OCI-LY1 (cell line): ENCODE results near the gene CADM4.

Experiments used
- H2AFZ ChIP-seq: fragments of 200-600 bp; sonication (generic), shearing (Covaris generic); 2 replicates; pipeline ENCODE4 v1.6.0; 2014; ENCODE audit warnings: antibody characterized with exemption, mild to moderate bottlenecking, low read length
- H3F3A ChIP-seq: fragments of 200-600 bp; sonication (generic), shearing (Covaris generic); 2 replicates; pipeline ENCODE4 v1.6.0; 2014; ENCODE audit warnings: mild to moderate bottlenecking, antibody characterized with exemption, low read length, moderate library complexity; ENCODE audit not compliant: insufficient read depth
- H3K27ac ChIP-seq: fragments of 200-600 bp; sonication (generic); 2 replicates; pipeline ENCODE4 v1.5.1; 2014; ENCODE audit warnings: low read length, mixed run types, mild to moderate bottlenecking, low read depth; ENCODE audit not compliant: poor library complexity, severe bottlenecking
- H3K27me3 ChIP-seq: fragments of 200-600 bp; sonication (generic); 2 replicates; pipeline ENCODE4 v1.6.0; 2014; ENCODE audit warnings: antibody characterized with exemption, mild to moderate bottlenecking, low read length, moderate library complexity; ENCODE audit not compliant: insufficient read depth
- H3K36me3 ChIP-seq: fragments of 200-600 bp; sonication (generic); 2 replicates; pipeline ENCODE4 v1.6.1; 2014; ENCODE audit warnings: mild to moderate bottlenecking, antibody characterized with exemption, low read length, moderate library complexity, mixed read lengths; ENCODE audit not compliant: insufficient read depth
- H3K4me1 ChIP-seq: fragments of 200-600 bp; sonication (generic); 2 replicates; pipeline ENCODE4 v1.5.1; 2014; ENCODE audit warnings: mild to moderate bottlenecking, low read length, moderate library complexity; ENCODE audit not compliant: insufficient read depth, severe bottlenecking
- H3K4me2 ChIP-seq: fragments of 200-600 bp; sonication (generic), shearing (Covaris generic); 2 replicates; pipeline ENCODE4 v1.6.1; 2014; ENCODE audit warnings: low read length
- H3K4me3 ChIP-seq: fragments of 200-600 bp; sonication (generic); 2 replicates; pipeline ENCODE4 v1.5.1; 2014; ENCODE audit warnings: low read length, low read depth, mild to moderate bottlenecking, mixed read lengths; ENCODE audit not compliant: poor library complexity, severe bottlenecking
- H3K79me2 ChIP-seq: fragments of 200-600 bp; shearing (Covaris generic); 2 replicates; pipeline ENCODE4 v1.6.1; 2016; ENCODE audit warnings: mixed run types, low read length, mixed read lengths; ENCODE audit not compliant: insufficient read depth
- H3K9ac ChIP-seq: fragments of 200-600 bp; sonication (generic), shearing (Covaris generic); 2 replicates; pipeline ENCODE4 v1.6.1; 2014; ENCODE audit warnings: mild to moderate bottlenecking, low read length, mixed read lengths
- H3K9me2 ChIP-seq: fragments of 200-600 bp; sonication (generic), shearing (Covaris generic); 2 replicates; pipeline ENCODE4 v1.6.1; 2014; ENCODE audit warnings: low read depth, mild to moderate bottlenecking, low read length, mixed read lengths
- H3K9me3 ChIP-seq: fragments of 200-600 bp; shearing (Covaris generic); 2 replicates; pipeline ENCODE4 v1.6.1; 2014; ENCODE audit warnings: low read length, mixed read lengths
- H4K20me1 ChIP-seq: fragments of 200-600 bp; sonication (generic), shearing (Covaris generic); 2 replicates; pipeline ENCODE4 v1.6.0; 2016; ENCODE audit warnings: mild to moderate bottlenecking, low read length; ENCODE audit not compliant: insufficient read depth
- EZH2 ChIP-seq: fragments of 200-600 bp; sonication (generic), shearing (Covaris generic); IDR thresholded peaks from 2 replicates; pipeline ENCODE4 v1.8.0; 2017; ENCODE audit warnings: borderline replicate concordance, mixed run types, mild to moderate bottlenecking, antibody characterized with exemption, low read length, moderate library complexity, mixed read lengths
- TF ChIP-seq, protein P1 (sequence below): fragments of 200-600 bp; sonication (generic), shearing (Covaris generic); IDR thresholded peaks from 2 replicates; pipeline ENCODE4 v1.5.1; 2017; ENCODE audit warnings: mild to moderate bottlenecking, antibody characterized with exemption, low read length, moderate library complexity, mixed read lengths

CADM4 gene

DNA sequence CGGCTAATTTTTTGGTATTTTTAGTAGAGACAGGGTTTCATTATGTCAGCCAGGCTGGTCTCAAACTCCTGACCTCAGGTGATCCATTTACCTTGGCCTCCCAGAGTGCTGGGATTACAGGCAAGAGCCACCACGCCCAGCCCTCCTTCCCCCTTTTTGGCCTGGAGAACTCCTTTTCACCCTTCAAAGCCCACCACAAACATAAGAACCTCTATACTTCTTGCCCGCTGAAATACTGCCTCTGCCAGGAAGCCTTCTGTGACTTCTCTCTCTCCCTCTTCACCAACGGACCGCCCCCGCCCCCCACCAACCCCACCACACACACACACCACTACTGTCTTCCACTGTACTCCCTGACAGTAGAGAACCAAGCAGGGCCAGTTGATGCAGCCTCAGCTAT, 22.7 kb downstream of the CADM4 start:
- Histone ChIP-seq H3K9me2 (no peaks in the 10 kb centered on the region), H3F3A (peaks cover 4% of the 10 kb centered on the region; the same call in 1 of the 2 replicates), H2AFZ (no peak overlapping the region), H3K4me1 (peaks cover 29% of the 10 kb centered on the region), H3K9ac (no peak overlapping the region), H3K36me3 (peaks cover 23% of the 10 kb centered on the region), H4K20me1 (no peaks in the 10 kb centered on the region), H3K9me3 (no peaks in the 10 kb centered on the region), H3K27ac (no peak overlapping the region), H3K79me2 (peaks cover 35% of the 10 kb centered on the region), H3K4me3 (no peak overlapping the region), H3K4me2 (no peak overlapping the region), H3K27me3 (no peaks in the 10 kb centered on the region)
- TF ChIP-seq EZH2, result no peak
- TF ChIP-seq, protein P1, sequence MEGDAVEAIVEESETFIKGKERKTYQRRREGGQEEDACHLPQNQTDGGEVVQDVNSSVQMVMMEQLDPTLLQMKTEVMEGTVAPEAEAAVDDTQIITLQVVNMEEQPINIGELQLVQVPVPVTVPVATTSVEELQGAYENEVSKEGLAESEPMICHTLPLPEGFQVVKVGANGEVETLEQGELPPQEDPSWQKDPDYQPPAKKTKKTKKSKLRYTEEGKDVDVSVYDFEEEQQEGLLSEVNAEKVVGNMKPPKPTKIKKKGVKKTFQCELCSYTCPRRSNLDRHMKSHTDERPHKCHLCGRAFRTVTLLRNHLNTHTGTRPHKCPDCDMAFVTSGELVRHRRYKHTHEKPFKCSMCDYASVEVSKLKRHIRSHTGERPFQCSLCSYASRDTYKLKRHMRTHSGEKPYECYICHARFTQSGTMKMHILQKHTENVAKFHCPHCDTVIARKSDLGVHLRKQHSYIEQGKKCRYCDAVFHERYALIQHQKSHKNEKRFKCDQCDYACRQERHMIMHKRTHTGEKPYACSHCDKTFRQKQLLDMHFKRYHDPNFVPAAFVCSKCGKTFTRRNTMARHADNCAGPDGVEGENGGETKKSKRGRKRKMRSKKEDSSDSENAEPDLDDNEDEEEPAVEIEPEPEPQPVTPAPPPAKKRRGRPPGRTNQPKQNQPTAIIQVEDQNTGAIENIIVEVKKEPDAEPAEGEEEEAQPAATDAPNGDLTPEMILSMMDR, result no peak

DNA sequence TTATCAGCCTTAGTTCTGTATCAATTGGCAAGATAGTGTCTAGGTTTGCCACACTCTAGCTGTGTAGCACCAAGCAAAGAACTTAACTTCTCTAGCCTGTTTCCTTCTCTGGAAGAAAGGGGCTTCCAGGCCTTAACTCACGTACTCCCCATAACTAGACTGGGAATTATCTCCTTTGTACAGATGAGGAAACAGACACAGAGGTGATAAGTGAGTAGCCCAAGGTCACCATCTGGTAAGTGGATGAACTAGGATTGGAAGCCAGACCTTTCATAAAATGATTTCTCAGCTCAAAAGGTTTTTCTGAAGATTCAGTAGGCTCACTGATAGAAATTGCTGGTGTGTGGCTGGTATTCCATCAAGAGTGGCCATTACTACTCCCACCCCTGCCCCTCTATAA, 23.3 kb downstream of the CADM4 start:
- H3K79me2 ChIP-seq, result peaks cover 35% of the 10 kb centered on the region
- no peaks in the 10 kb centered on the region for H3K9me2 ChIP-seq
- H3K4me3 ChIP-seq, result no peak overlapping the region
- H3F3A ChIP-seq, result no peaks in the 10 kb centered on the region
- H2AFZ ChIP-seq, result no peak overlapping the region
- H3K9me3 ChIP-seq, result no peaks in the 10 kb centered on the region
- peaks cover 29% of the 10 kb centered on the region for H3K4me1 ChIP-seq
- TF ChIP-seq, protein P1, result no peak
- no peak for TF ChIP-seq EZH2
- H3K27me3 ChIP-seq, result no peaks in the 10 kb centered on the region
- peaks cover 30% of the 10 kb centered on the region for H3K36me3 ChIP-seq
- H3K9ac ChIP-seq, result no peak overlapping the region; the same call in 1 of the 2 replicates
- H4K20me1 ChIP-seq, result no peaks in the 10 kb centered on the region
- no peak overlapping the region for H3K4me2 ChIP-seq
- H3K27ac ChIP-seq, result no peak overlapping the region

DNA sequence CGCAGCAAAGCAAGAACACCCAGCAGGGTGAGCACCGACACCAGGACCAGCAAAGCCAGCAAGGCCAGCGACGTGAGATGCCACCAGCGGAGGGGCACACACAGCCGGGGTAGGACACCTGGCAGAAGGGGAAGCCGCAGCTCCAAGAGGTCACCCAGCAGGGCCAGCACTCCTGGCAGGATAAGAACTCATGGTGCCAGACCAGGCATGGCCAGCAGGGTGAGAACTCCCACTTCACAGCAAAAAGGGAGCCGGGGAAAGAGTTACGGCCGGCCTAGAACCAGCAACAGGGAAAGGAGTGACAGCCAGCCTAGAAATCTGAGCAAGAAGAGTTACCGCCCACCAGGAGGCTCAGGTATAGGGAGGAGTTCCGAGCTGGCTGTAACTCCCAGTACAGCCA, 27.3 kb downstream of the CADM4 start:
- no peaks in the 10 kb centered on the region for H4K20me1 ChIP-seq
- no peaks in the 10 kb centered on the region for H3K9me2 ChIP-seq
- H3K27me3 ChIP-seq, result no peaks in the 10 kb centered on the region
- no peak overlapping the region for H3K27ac ChIP-seq
- no peak overlapping the region for H3K4me3 ChIP-seq
- no peaks in the 10 kb centered on the region for H3F3A ChIP-seq
- no peak overlapping the region for H3K4me2 ChIP-seq
- TF ChIP-seq, protein P1, result no peak
- TF ChIP-seq EZH2, result no peak
- H2AFZ ChIP-seq, result no peak overlapping the region
- H3K9ac ChIP-seq, result no peak overlapping the region
- H3K9me3 ChIP-seq, result no peaks in the 10 kb centered on the region
- peaks cover 6% of the 10 kb centered on the region for H3K4me1 ChIP-seq
- H3K36me3 ChIP-seq, result peaks cover 49% of the 10 kb centered on the region
- peaks cover 22% of the 10 kb centered on the region for H3K79me2 ChIP-seq
